ENCODE data around the gene ROCK2.
"Not testable (repeated sequence)": the region's sequence is repeated elsewhere in the genome, so short reads cannot be mapped to it uniquely, and the experiment has no call there.

ROCK2 gene

DNA sequence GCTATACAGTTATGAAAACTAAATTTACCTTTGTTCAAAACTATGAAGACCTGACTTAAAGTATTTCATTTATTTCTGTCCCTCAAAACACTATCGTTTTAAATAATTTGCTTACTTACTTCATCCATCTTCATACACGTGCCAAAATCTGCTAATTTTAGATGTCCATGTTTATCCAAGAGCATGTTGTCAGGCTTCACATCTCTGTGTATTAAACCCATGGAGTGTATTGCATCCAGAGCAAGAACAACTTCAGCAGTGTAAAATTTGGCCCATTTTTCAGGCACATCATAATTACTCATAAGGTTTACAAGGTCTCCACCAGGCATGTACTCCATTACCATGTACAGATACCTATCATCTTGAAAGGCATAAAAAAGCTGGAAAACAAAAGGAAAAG is 108.9 kb downstream of the ROCK2 start:
- DNase-seq (ENCODE audit: low spot score), result no peak

- DNase-seq (ENCODE audit: low spot score), result no peak
Observed at GRCh38 chr2:11234309-11234708, 110.1 kb downstream of the ROCK2 start.

DNA sequence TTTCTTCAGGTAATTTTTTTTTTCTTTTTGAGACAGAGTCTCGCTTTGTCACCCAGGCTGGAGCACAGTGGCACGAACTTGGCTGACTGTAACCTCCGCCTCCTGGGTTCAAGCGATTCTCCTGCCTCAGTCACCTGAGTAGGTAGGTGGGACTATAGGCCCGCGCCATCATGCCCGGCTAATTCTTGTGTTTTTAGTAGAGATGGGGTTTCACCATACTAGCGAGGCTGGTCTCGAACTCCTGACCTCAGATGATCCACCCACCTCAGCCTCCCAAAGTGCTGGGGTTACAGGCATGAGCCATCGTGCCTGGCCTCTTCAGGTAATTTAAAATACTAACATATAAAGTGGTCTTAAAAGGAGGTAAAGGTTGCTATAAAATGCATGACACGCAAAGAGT is 113.2 kb downstream of the ROCK2 start:
- DNase-seq (ENCODE audit: low spot score), result not testable (repeated sequence)

DNA sequence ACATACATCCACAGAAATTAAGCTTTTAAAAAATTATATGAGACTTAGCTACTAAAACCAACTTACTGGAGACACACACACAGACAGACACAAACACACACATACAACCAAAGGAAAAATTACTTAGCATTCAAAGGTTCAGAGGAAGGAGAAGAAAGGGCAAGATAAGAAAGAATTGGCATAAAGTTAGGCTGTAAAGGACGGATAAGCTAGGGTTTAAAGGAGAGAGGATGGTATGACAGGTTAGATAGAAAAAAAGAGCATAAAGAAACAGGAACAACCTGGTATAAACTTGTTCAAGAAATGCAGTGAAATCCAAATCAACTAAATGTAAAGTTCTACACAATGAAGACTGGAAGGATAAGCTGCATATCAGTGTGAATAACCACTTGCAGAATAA is 115.7 kb downstream of the ROCK2 start:
- no peak for DNase-seq (ENCODE audit: low spot score)

GRCh38 chr2:11227595-11227994 is 116.8 kb downstream of the ROCK2 start:
- DNase-seq (ENCODE audit: low spot score), result no peak

- DNase-seq (ENCODE audit: low spot score), result no peak
Observed at GRCh38 chr2:11224887-11225286, 119.5 kb downstream of the ROCK2 start.

DNA sequence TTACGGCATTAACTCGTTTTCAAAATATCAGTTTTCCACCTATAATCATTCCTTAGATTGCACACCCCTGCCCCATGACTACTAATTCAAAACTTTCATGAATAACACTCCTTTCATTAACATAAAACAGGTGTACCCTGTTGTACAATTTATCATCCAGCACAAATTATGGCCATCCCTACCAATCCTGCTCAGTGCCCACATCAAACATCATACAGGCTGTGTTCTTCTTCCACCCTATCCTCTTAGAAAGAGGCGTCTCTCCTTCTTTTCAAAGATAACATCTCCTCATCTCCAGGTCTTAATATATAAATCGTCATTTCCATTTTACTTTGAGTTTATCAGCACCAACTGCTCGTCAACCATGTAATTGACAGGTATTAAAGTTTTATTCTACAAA is 121.6 kb downstream of the ROCK2 start:
- DNase-seq (ENCODE audit: low spot score), result no peak

DNA sequence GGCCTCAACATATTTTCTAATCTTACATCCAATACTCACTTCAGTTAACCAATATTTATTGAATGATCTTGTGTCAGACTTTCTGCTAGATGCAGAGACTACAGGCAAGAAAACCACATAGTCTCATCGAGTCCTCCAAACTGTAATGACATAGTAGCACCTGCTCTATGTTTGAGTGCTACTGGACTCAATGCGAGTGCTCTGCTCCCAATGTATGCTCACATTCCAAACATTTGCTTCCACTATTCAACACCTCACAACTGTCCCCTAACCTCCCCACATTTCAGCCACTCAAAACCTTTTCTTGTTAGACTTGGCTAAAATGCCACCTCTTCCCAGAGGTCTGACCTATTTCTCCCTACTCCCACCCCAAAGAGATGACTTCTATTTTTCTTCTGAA is 124.0 kb downstream of the ROCK2 start:
- DNase-seq (ENCODE audit: low spot score), result no peak

DNA sequence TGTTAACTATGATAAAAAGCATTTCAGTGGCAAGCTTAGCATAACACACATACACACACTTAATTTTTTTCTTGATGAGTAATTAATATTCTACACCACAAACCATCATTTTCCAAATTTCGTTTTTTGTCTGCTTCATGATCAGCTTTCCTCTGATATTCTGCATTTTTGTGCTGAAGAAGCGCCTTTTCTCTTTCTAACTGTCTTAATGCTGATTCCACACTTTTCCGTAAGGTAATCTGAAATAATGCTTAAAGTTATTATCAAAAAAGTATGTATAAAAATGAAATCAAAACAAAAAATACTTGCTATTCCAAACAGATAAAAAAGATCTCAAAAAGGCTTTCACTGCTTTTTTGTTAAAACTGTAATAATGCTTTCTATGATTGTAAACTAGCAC is 129.0 kb downstream of the ROCK2 start:
- no peak for DNase-seq (ENCODE audit: low spot score)

DNA sequence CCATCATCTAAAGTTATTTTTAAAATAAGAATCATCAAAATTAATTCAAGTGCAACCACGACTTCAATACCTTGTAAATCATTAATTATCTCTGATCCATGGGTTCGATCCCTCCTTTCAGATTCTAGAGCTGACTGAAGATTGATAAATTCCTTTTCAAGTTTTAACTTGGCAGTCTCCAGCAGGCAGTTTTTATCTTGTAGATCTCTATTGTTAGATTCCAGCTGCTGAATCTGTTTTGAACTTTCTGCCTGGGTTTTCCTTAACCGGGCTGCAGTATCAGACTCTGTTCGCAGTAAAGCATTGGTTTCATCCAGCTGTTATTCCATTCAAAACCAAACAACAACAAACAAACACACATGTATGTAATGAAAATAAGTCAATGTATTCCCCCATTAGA is 129.7 kb downstream of the ROCK2 start:
- DNase-seq (ENCODE audit: low spot score), result no peak

DNA sequence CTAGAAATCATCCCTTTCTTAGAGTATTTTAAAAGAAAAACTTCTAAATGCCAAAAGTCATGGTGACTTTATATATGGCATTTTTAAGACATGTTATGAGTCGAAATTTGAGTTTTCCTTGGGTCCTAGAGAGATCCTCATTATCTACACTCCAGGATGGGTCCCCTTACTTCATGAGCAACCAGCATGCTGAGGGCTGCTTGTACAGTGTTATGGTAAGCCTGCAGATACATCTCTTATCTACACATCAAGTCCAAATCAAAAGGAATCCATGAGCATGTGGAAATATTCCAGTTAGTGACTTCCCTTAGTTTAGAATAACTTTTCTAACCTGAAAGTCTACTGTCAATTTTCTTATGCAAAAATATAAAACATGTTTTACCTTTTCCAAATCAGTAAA is 130.5 kb downstream of the ROCK2 start:
- DNase-seq (ENCODE audit: low spot score), result no peak

GRCh38 chr2:11213090-11213638 is 131.3 kb downstream of the ROCK2 start:
- no peak for DNase-seq (ENCODE audit: low spot score)

DNA sequence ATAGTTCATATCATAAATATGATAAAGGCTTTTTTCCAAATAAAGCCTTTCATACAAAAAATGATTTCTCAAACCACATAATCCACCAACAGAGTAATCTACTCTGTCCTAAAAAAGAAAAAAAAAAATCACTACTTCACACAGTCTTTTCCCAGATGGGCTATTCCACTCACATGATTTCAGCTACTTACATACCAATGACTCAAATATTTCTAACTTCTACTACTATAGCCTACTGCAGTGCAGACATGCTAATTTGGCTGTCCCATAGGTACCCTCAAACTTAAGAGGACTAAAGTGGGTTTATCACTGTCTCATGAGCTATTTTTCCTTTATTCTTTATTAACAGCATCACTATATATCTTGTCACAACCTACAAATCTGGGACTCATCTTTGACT is 131.8 kb downstream of the ROCK2 start:
- no peak for DNase-seq (ENCODE audit: low spot score)

- no peak for DNase-seq (ENCODE audit: low spot score)
Observed at GRCh38 chr2:11208083-11208482, 136.4 kb downstream of the ROCK2 start.

DNA sequence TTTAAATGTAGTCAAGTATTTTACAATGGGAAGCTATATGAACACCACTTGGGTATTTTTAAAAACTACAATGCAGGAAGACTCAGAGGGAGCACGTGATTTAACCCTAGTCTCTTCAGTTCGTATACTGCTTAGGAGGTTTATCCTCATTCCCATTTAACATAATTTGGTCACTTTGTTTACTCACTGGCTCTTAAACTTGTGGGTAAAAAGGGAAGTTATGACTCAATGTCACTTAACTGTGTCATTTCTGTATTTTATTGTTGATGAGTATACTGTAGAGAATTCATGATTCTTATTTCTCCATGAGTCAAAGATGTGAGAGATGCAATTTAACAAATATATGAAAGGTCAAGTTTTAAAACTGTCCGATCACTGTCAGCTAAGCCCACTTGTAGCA is 141.0 kb downstream of the ROCK2 start:
- no peak for DNase-seq (ENCODE audit: low spot score)

- no peak for DNase-seq (ENCODE audit: low spot score)
Observed at GRCh38 chr2:11201969-11202368, 142.5 kb downstream of the ROCK2 start.

DNA sequence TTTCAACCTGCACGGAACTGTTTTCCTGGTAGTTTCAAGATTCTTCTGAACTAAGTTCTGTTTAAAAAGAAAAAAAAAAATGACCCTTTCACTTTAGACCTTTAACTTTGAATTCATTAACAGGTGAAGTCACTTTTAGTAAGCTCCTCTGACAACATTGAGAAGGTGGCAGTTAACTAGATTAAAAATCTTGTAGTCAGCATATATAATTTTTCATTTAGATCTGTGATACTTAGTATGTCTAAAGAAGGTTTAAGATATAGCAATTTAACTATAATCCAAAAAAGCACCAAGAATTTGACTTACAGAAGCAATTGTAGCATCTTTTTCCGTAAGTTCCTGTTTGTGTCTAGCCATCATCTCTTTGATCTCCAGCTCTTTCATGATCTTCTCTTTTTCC is 143.8 kb downstream of the ROCK2 start:
- DNase-seq (ENCODE audit: low spot score), result no peak

- no peak for DNase-seq (ENCODE audit: low spot score)
Observed at GRCh38 chr2:11196246-11196645, 148.2 kb downstream of the ROCK2 start.

GRCh38 chr2:11187731-11188130 is 156.7 kb downstream of the ROCK2 start:
- DNase-seq (ENCODE audit: low spot score), result no peak

DNA sequence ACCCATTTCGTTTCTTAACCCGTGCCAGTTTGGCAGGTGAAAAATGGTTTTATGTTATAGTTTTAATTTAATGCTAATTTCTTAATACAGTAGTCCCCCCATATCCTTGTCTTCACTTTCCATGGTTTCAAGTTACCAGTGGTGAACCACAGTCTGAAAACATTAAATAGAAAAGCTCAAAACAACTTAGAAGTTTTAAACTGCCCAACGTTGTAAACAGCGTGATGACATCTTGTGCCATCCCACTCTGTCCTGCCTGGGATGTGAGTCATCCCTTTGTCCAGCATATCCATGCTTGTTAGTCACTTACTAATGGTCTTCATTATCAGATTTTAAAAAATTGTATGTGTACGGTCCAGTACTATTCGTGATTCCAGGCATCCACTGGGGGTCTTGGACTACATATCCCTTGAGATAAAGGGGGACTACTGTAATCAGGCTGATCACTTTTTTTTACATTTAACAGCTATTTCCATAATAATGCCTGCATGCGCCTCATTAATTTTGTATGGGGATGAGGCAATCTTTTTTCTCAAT is 157.3 kb downstream of the ROCK2 start:
- DNase-seq (ENCODE audit: low spot score), result no peak

DNA sequence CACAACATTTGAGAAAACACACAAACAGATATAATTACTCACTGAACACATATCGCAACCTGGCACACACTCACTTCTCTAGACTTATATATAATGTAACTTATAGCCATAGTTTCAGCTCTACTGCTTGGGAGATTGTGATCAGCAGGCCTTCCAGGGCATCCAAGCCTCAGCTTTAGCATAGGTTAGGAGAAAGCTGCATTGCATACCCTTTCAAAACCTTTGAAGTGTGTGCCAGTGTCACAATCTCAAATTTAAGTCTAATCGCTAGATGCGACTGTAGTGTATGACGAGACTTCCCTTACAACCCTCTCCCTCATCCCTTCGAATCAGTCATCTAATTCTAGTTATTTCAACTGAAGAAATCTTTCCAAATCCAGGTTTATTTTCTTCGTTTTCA is 158.3 kb downstream of the ROCK2 start:
- no peak for DNase-seq (ENCODE audit: low spot score)

DNA sequence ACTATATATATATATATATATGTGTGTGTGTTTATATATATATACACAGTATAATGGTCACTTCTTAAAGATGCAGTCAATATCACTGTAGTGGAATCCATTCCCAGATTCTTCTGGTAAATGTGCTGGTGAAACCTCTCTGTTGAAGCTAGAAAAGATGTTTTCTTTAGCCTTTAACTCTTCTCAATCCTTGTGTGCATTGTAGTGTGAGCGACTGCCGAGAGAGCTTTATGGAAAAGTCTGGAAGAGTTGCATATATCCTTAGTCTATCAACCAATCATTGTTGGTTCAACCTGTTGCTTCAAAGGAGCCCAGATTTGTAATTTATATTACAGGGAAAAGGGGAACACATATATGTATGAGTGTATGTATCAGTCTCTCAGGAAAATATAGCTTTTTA is 161.5 kb downstream of the ROCK2 start:
- DNase-seq (ENCODE audit: low spot score), result no peak

DNA sequence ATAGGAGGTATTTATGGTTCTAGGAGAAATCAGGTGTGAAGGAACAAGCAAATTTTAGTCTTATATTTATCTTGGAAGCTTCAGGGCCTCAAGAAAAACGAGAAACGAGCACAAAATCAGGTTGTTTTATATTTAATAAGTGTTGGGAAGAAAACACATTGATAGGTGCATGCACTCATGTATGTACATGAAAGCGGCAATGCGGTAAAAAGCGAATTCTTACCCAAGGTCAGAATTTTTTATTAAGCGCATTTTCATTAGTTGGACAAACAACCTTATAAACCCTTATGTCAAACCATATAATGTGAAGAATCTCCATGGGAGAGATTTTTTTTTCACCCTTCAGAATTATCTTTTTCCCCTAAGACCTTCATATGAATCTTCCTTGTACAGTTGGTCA is 163.8 kb downstream of the ROCK2 start:
- DNase-seq (ENCODE audit: low spot score), result no peak

- no peak for DNase-seq (ENCODE audit: low spot score)
Observed at GRCh38 chr2:11179899-11180298, 164.5 kb downstream of the ROCK2 start.

DNA sequence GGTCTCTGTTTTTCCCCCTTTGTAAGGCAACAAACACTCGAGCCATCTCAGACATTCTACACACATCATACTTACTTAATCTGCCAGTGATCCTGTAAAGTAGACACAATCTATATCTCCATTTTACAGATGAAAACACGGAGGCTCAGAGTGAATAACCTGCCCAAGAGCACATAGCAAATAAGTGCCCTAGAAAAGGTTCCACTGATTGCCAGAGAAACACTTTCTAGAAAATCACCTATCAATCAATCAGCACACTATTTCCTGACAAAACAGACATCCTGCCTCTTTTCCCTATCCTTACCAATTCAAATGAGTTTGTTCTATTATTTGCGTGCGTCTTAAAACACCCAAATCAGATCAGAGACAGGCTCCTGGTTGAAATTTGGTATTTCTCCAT is 165.2 kb downstream of the ROCK2 start:
- no peak for DNase-seq (ENCODE audit: low spot score)

Data from Ammon's horn (tissue), 1 donor.